Measurements from ENCODE around the gene MAGEA9.
"Not testable (repeated sequence)": the region's sequence is repeated elsewhere in the genome, so short reads cannot be mapped to it uniquely, and the experiment has no call there.

The MAGEA9 gene

GRCh38 chrX:149825424-149825823, 43.7 kb downstream of the MAGEA9 start:
- Histone ChIP-seq H3K27me3 (ENCODE audit: control insufficient read depth in 1 of 2, insufficient read depth in 2 of 2, low read length in 2 of 2) (peaks cover 0 to 8% of the 10 kb centered on the region in 2 donors), H3K36me3 (ENCODE audit: insufficient read depth, low read length) (no peaks in the 10 kb centered on the region), H3K9ac (ENCODE audit: low read length) (no peak overlapping the region), H3K9me3 (ENCODE audit: low read length) (no peaks in the 10 kb centered on the region), H3K4me1 (ENCODE audit: insufficient read depth, low read length) (no peaks in the 10 kb centered on the region), H3K27ac (ENCODE audit: low read depth, low read length) (no peak overlapping the region), H3K4me3 (ENCODE audit: low read depth in 1 of 2, low read length in 2 of 2) (no peak overlapping the region)

GRCh38 chrX:149827254-149827653, 45.5 kb downstream of the MAGEA9 start:
- Histone ChIP-seq H3K27me3 (ENCODE audit: control insufficient read depth in 1 of 2, insufficient read depth in 2 of 2, low read length in 2 of 2) (peaks cover 0 to 8% of the 10 kb centered on the region in 2 donors), H3K36me3 (ENCODE audit: insufficient read depth, low read length) (no peaks in the 10 kb centered on the region), H3K9me3 (ENCODE audit: low read length) (no peaks in the 10 kb centered on the region), H3K9ac (ENCODE audit: low read length) (no peak overlapping the region), H3K27ac (ENCODE audit: low read depth, low read length) (no peak overlapping the region), H3K4me3 (ENCODE audit: low read depth in 1 of 2, low read length in 2 of 2) (no peak overlapping the region), H3K4me1 (ENCODE audit: insufficient read depth, low read length) (no peaks in the 10 kb centered on the region)

GRCh38 chrX:149829751-149830191, 48.0 kb downstream of the MAGEA9 start:
- H3K4me3 ChIP-seq (ENCODE audit: low read depth in 1 of 2, low read length in 2 of 2): peak overlapping the region in 1 of 2 donors; percentile 42
- peaks cover 0 to 8% of the 10 kb centered on the region in 2 donors for H3K27me3 ChIP-seq (ENCODE audit: control insufficient read depth in 1 of 2, insufficient read depth in 2 of 2, low read length in 2 of 2)
- no peaks in the 10 kb centered on the region for H3K9me3 ChIP-seq (ENCODE audit: low read length)
- no peak overlapping the region for H3K9ac ChIP-seq (ENCODE audit: low read length)
- no peaks in the 10 kb centered on the region for H3K36me3 ChIP-seq (ENCODE audit: insufficient read depth, low read length)
- H3K27ac ChIP-seq (ENCODE audit: low read depth, low read length): no peak overlapping the region
- no peaks in the 10 kb centered on the region for H3K4me1 ChIP-seq (ENCODE audit: insufficient read depth, low read length)

- peak overlapping the region; percentile 20 to 42 for H3K4me3 ChIP-seq (ENCODE audit: low read depth in 1 of 2, low read length in 2 of 2)
- no peak overlapping the region for H3K9ac ChIP-seq (ENCODE audit: low read length)
- no peaks in the 10 kb centered on the region for H3K9me3 ChIP-seq (ENCODE audit: low read length)
- H3K4me1 ChIP-seq (ENCODE audit: insufficient read depth, low read length): no peaks in the 10 kb centered on the region
- peaks cover 0 to 8% of the 10 kb centered on the region in 2 donors for H3K27me3 ChIP-seq (ENCODE audit: control insufficient read depth in 1 of 2, insufficient read depth in 2 of 2, low read length in 2 of 2)
- no peak overlapping the region for H3K27ac ChIP-seq (ENCODE audit: low read depth, low read length)
- no peaks in the 10 kb centered on the region for H3K36me3 ChIP-seq (ENCODE audit: insufficient read depth, low read length)
Observed at GRCh38 chrX:149830192-149830873, 48.6 kb downstream of the MAGEA9 start.

GRCh38 chrX:149831473-149831872, 49.7 kb downstream of the MAGEA9 start:
- Histone ChIP-seq H3K27me3 (ENCODE audit: control insufficient read depth in 1 of 2, insufficient read depth in 2 of 2, low read length in 2 of 2) (peaks cover 0 to 4% of the 10 kb centered on the region in 2 donors), H3K9me3 (ENCODE audit: low read length) (no peaks in the 10 kb centered on the region), H3K27ac (ENCODE audit: low read depth, low read length) (no peak overlapping the region), H3K9ac (ENCODE audit: low read length) (no peak overlapping the region), H3K4me1 (ENCODE audit: insufficient read depth, low read length) (no peaks in the 10 kb centered on the region), H3K36me3 (ENCODE audit: insufficient read depth, low read length) (no peaks in the 10 kb centered on the region), H3K4me3 (ENCODE audit: low read depth in 1 of 2, low read length in 2 of 2) (no peak overlapping the region)

DNA sequence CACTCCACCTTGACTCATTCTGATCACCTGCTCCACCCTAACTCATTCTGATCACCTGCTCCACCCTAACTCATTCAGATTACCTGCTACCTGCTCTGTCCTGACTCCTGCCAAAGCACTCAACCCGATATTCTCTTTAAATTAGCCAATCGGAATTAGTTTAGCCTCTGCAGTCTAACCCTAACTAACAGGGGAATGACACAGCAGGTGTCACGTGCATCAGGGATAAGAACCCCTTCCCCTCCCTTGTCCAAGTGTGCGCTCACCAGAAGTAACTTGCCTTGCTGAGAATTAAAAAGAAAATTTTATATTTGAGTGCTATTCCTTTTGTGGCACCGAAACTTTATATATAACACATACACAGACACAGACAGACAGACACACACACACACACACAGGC, 55.0 kb downstream of the MAGEA9 start:
- not testable (repeated sequence) for H3K36me3 ChIP-seq (ENCODE audit: insufficient read depth, low read length); H3K4me1 ChIP-seq (ENCODE audit: insufficient read depth, low read length); H3K9ac ChIP-seq (ENCODE audit: low read length); H3K9me3 ChIP-seq (ENCODE audit: low read length); H3K27ac ChIP-seq (ENCODE audit: low read depth, low read length); H3K27me3 ChIP-seq (ENCODE audit: control insufficient read depth in 1 of 2, insufficient read depth in 2 of 2, low read length in 2 of 2); H3K4me3 ChIP-seq (ENCODE audit: low read depth in 1 of 2, low read length in 2 of 2)

- H3K9ac ChIP-seq (ENCODE audit: low read length): no peak overlapping the region
- H3K27me3 ChIP-seq (ENCODE audit: control insufficient read depth in 1 of 2, insufficient read depth in 2 of 2, low read length in 2 of 2): no peaks in the 10 kb centered on the region
- no peak overlapping the region for H3K4me3 ChIP-seq (ENCODE audit: low read depth in 1 of 2, low read length in 2 of 2)
- H3K27ac ChIP-seq (ENCODE audit: low read depth, low read length): no peak overlapping the region
- H3K4me1 ChIP-seq (ENCODE audit: insufficient read depth, low read length): no peaks in the 10 kb centered on the region
- H3K36me3 ChIP-seq (ENCODE audit: insufficient read depth, low read length): no peaks in the 10 kb centered on the region
- H3K9me3 ChIP-seq (ENCODE audit: low read length): no peaks in the 10 kb centered on the region
Observed at GRCh38 chrX:149837167-149837566, 55.4 kb downstream of the MAGEA9 start.
